ENCODE results near the gene AKT2.
"Not testable (repeated sequence)": the region's sequence is repeated elsewhere in the genome, so short reads cannot be mapped to it uniquely, and the experiment has no call there.

Gene AKT2

DNA sequence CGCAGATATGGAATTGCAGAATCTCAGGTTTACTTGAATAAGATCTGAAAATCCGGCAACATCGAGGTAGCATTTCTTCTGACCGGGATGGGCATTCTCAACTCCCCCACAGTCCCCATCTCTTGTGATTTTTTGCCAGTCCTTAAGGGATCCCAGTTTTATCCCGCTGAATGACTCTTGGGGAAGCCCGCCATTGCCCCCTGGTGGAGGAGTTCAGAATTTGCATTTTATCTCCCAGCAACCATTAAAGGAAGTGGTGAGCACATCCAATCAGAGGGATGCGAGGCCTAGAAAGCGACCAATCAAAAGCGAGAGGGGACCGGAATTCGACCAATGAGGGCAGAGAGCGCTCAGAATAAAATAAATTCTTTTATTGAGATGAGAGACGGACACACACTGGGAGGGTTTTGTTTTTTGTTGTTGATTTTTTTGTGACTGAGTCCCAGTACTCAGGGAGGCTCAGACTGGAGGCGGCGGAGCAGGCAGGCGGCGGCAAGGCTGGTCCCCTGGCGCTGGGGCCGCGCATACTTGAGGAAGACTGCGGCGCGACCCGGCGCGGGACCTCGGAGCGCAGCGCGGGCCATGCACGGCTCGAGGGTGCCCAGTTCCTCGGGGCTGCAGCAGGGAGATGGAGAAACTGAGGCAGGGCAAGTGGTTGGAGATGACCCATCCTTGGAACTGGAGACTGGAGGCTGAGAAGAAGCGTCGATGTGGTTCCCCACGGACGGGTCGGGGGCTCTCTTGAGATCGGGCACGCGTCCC, 63.1 kb downstream of the AKT2 start:
- H3K79me2 ChIP-seq (ENCODE audit: low read length) = no peaks in the 10 kb centered on the region
- peak overlapping the region; percentile 40; the same call in 1 of the 2 replicates for H3K4me2 ChIP-seq (ENCODE audit: low read depth, low read length)
- H3K27ac ChIP-seq (ENCODE audit: low read length) = no peak overlapping the region
- no peaks in the 10 kb centered on the region for H3K36me3 ChIP-seq (replicated peaks; ENCODE audit: insufficient read depth, low read length)
- no peaks in the 10 kb centered on the region for H3K9me2 ChIP-seq (replicated peaks; ENCODE audit: insufficient read depth, low read length)
- peak overlapping the region; percentile 13; the same call in 1 of the 2 replicates for H3K9ac ChIP-seq (ENCODE audit: low read length)
- TF ChIP-seq, protein P1, sequence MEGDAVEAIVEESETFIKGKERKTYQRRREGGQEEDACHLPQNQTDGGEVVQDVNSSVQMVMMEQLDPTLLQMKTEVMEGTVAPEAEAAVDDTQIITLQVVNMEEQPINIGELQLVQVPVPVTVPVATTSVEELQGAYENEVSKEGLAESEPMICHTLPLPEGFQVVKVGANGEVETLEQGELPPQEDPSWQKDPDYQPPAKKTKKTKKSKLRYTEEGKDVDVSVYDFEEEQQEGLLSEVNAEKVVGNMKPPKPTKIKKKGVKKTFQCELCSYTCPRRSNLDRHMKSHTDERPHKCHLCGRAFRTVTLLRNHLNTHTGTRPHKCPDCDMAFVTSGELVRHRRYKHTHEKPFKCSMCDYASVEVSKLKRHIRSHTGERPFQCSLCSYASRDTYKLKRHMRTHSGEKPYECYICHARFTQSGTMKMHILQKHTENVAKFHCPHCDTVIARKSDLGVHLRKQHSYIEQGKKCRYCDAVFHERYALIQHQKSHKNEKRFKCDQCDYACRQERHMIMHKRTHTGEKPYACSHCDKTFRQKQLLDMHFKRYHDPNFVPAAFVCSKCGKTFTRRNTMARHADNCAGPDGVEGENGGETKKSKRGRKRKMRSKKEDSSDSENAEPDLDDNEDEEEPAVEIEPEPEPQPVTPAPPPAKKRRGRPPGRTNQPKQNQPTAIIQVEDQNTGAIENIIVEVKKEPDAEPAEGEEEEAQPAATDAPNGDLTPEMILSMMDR (IDR thresholded peaks at IDR 0.05; ENCODE audit: low read length) = peak; percentile 88
- TF ChIP-seq EZH2 (optimal IDR thresholded peaks at IDR 0.05; ENCODE audit: low read depth, low read length) = no peak
- H3F3A ChIP-seq (ENCODE audit: insufficient read depth, low read length) = no peaks in the 10 kb centered on the region
- H2AFZ ChIP-seq (ENCODE audit: low read length) = peak overlapping the region; percentile 29; the same call in 1 of the 2 replicates
- 0 out of 2 replicates have a peak, but pooled peaks cover 5% of the 10 kb centered on the region for H3K27me3 ChIP-seq (replicated peaks; ENCODE audit: insufficient read depth, low read length)
- DNase-seq = peak; percentile 91
- no peaks in the 10 kb centered on the region for H3K9me3 ChIP-seq (replicated peaks; ENCODE audit: insufficient read depth, low read length)
- H4K20me1 ChIP-seq (ENCODE audit: insufficient read depth, low read length) = no peaks in the 10 kb centered on the region
- H3K4me1 ChIP-seq (ENCODE audit: low read length) = no peaks in the 10 kb centered on the region
- H3K4me3 ChIP-seq (ENCODE audit: low read length) = peak overlapping the region; percentile 39; the same call in 1 of the 2 replicates

DNA sequence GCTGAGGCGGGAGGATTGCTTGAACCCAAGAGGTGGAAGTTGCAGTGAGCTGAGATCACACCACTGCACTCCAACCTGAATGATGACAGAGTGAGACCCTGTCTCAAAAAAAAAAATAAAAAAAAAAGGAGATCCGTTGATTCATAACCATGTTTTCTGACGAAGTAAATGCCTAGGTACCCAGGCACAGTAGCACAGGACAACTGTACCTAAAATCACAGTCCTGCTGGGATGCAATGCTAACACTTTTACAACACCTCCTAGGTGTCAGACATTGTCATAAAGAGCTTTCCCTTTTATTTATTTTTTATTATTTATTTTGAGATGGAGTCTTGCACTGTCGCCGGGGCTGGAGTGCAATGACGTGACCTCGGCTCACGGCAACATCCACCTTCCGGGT, 64.5 kb downstream of the AKT2 start:
- Histone ChIP-seq H3F3A (ENCODE audit: insufficient read depth, low read length) (no peaks in the 10 kb centered on the region), H3K9ac (ENCODE audit: low read length) (no peak overlapping the region), H3K4me1 (ENCODE audit: low read length) (no peaks in the 10 kb centered on the region), H3K4me2 (ENCODE audit: low read depth, low read length) (no peak overlapping the region), H3K4me3 (ENCODE audit: low read length) (no peak overlapping the region), H3K9me3 (replicated peaks; ENCODE audit: insufficient read depth, low read length) (no peaks in the 10 kb centered on the region), H3K79me2 (ENCODE audit: low read length) (no peaks in the 10 kb centered on the region), H3K9me2 (replicated peaks; ENCODE audit: insufficient read depth, low read length) (no peaks in the 10 kb centered on the region), H3K27ac (ENCODE audit: low read length) (no peak overlapping the region), H3K27me3 (replicated peaks; ENCODE audit: insufficient read depth, low read length) (no peaks in the 10 kb centered on the region), H2AFZ (ENCODE audit: low read length) (no peak overlapping the region), H3K36me3 (replicated peaks; ENCODE audit: insufficient read depth, low read length) (no peaks in the 10 kb centered on the region), H4K20me1 (ENCODE audit: insufficient read depth, low read length) (no peaks in the 10 kb centered on the region)
- DNase-seq = no peak
- TF ChIP-seq EZH2 (optimal IDR thresholded peaks at IDR 0.05; ENCODE audit: low read depth, low read length) (no peak), EZH2phosphoT487 (IDR thresholded peaks at IDR 0.05; ENCODE audit: low read length) (no peak)
- TF ChIP-seq, protein P1 (IDR thresholded peaks at IDR 0.05; ENCODE audit: low read length) = no peak

DNA sequence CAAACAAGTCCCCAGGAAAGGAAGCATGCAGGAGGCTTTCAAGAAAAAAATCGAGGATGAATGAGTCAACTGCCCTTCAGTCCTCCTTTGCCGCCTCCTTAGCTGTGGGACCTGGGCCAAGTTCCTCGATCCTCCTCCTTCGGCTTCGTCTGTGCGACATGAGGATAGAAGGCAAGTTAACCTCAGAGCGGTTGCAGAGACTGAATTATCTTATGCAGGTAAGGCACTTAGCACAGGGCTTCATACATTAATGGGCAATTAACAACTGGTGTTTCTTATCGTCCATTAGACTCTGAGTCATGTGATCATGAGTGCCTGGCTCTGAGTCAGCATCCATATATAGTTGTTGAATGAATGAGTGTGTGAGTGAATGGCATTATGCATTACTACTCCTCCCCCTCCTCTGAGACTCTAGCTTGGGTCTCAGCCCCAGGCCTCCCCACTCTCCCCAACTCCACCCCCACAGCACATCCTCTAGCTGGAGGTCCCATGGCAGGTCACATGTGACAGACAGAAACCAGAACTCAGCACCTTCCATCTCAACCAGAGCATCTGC, 65.3 kb downstream of the AKT2 start:
- Histone ChIP-seq H3K4me1 (ENCODE audit: low read length) (no peaks in the 10 kb centered on the region), H3K9me3 (replicated peaks; ENCODE audit: insufficient read depth, low read length) (no peaks in the 10 kb centered on the region), H3K4me3 (ENCODE audit: low read length) (no peak overlapping the region), H3K27me3 (replicated peaks; ENCODE audit: insufficient read depth, low read length) (no peaks in the 10 kb centered on the region), H3K9me2 (replicated peaks; ENCODE audit: insufficient read depth, low read length) (no peaks in the 10 kb centered on the region), H4K20me1 (ENCODE audit: insufficient read depth, low read length) (no peaks in the 10 kb centered on the region), H3F3A (ENCODE audit: insufficient read depth, low read length) (no peaks in the 10 kb centered on the region), H3K79me2 (ENCODE audit: low read length) (no peaks in the 10 kb centered on the region), H2AFZ (ENCODE audit: low read length) (no peak overlapping the region), H3K4me2 (ENCODE audit: low read depth, low read length) (no peak overlapping the region), H3K36me3 (replicated peaks; ENCODE audit: insufficient read depth, low read length) (no peaks in the 10 kb centered on the region), H3K9ac (ENCODE audit: low read length) (no peak overlapping the region), H3K27ac (ENCODE audit: low read length) (no peak overlapping the region)
- TF ChIP-seq EZH2 (optimal IDR thresholded peaks at IDR 0.05; ENCODE audit: low read depth, low read length) (no peak), EZH2phosphoT487 (IDR thresholded peaks at IDR 0.05; ENCODE audit: low read length) (no peak)
- TF ChIP-seq, protein P1 (IDR thresholded peaks at IDR 0.05; ENCODE audit: low read length) = no peak
- no peak for DNase-seq

DNA sequence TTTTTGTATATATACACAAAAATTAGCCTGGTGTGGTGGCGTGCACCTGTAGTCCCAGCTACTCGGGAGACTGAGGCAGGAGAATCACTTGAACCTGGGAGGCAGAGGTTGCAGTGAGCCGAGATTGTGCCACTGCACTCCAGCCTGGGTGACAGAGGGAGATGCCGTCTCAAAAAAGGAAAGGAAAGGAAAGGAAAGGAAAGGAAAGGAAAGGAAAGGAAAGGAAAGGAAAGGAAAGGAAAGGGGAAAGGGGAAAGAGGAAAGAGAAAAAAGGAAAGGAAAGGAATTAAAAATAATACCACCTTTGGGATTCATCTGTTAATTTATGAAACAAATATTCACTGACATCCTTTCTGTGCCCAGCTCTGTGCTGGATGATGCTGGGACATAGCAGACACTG, 66.1 kb downstream of the AKT2 start:
- H2AFZ ChIP-seq (ENCODE audit: low read length); H3K4me2 ChIP-seq (ENCODE audit: low read depth, low read length): not testable (repeated sequence)

More for the DNA sequence above, 66.1 kb downstream of the AKT2 start:
- H3F3A ChIP-seq (ENCODE audit: insufficient read depth, low read length); H3K36me3 ChIP-seq (replicated peaks; ENCODE audit: insufficient read depth, low read length); H3K27me3 ChIP-seq (replicated peaks; ENCODE audit: insufficient read depth, low read length); H3K9me2 ChIP-seq (replicated peaks; ENCODE audit: insufficient read depth, low read length); H4K20me1 ChIP-seq (ENCODE audit: insufficient read depth, low read length); H3K9ac ChIP-seq (ENCODE audit: low read length); H3K4me3 ChIP-seq (ENCODE audit: low read length); H3K9me3 ChIP-seq (replicated peaks; ENCODE audit: insufficient read depth, low read length); DNase-seq; H3K79me2 ChIP-seq (ENCODE audit: low read length); H3K4me1 ChIP-seq (ENCODE audit: low read length); H3K27ac ChIP-seq (ENCODE audit: low read length): not testable (repeated sequence)

Measured in MM.1S (cell line).